ENCODE data around the gene CNTNAP3B.
"Not testable (repeated sequence)": the region's sequence is repeated elsewhere in the genome, so short reads cannot be mapped to it uniquely, and the experiment has no call there.

CNTNAP3B gene

DNA sequence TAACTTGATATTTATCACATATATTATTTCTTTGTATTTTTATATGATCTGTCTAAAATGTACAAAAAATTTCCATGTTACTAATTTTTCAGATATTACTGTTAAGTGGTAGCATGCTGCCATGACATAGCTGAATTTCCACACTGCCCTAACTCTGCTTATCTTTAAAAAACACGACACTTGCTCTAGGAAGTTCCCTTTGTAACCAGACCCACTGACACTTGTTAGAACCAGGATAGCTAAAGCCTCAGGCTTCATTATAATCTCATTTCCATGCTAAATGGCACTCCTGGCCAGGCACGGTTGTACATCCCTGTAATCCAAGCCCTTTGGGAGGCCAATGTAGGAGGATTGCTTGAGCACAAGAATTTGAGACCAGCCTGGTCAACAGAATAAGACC is 273.8 kb downstream of the CNTNAP3B start:
- H3K4me3 ChIP-seq (ENCODE audit: low read depth, low read length); DNase-seq (ENCODE audit: low read depth, low spot score); in situ Hi-C loops (cut with HindIII; ENCODE audit: low sequenced_read_pairs): not testable (repeated sequence)

DNA sequence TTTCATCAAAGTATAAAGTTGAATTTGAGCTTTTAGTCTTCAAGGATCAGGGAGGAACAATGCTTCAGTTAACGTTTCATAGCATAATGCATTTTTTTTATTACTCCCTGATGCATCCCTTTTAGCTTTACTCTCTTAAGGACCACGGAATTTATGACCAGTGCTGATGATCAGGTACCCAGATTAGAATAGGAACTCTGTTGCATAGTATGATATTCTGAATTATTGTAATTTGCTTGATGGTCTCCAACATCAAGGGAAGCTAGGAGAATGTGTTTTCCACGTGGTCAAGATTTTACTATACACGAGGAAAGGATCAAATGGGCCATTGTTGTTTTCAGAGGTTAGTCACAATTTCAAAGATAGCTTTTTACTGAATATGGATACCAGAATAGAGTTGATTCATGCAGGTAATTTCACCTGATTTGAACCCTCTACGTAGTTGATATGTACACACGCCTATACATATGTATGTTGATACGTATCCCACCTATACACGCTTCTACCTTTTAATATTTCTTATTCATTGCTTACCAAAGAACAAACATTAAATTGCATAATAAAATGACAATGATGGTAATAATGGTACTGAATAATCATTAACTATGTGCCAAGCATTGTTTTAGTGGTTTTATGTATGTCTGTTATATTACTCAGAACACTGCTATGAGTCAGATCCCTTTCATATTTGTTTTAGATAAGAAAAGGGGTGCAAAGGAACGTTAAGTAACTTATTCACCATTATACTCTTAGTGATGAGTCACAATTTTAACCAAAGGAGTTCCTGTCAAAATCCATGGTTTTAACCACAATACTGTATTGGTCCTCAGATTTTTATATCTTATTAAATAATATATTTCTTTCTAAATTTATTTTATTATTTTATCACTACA is 277.1 kb downstream of the CNTNAP3B start:
- H3K4me3 ChIP-seq (ENCODE audit: low read depth, low read length); in situ Hi-C loops (cut with HindIII; ENCODE audit: low sequenced_read_pairs); DNase-seq (ENCODE audit: low read depth, low spot score): not testable (repeated sequence)

DNA sequence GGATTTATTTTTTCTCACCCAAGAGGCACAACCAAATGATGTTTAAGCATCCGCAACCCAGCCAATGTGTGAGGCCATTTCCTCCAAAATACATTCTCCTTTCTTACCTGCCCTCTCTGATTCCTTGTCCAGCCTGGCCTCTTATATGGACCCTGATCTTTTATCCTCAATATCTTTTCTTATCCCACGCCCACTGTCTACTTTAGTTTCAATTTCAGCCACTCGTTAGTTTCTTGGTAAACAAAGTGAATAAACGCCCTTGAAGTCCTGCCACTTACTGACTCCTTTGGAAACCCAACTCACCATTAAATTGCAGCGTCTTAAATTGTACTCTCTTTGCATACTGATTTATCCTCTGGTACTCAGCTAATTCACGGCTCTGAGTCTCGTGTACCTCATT is 281.4 kb downstream of the CNTNAP3B start:
- DNase-seq (ENCODE audit: low read depth, low spot score): not testable (repeated sequence)

More for the DNA sequence above, 281.4 kb downstream of the CNTNAP3B start:
- H3K4me3 ChIP-seq (ENCODE audit: low read depth, low read length); in situ Hi-C loops (cut with HindIII; ENCODE audit: low sequenced_read_pairs): not testable (repeated sequence)
